Activated CD8-positive, alpha-beta memory T cell treated with anti-CD3 and anti-CD28 coated beads, Interleukin-2, amount 50 U/mL, for 24 hours (primary cell): Measurements from ENCODE around the gene WFDC12.

Experiments used
- DNase-seq: peaks from one replicate; pipeline ENCODE4 v3.0.0-alpha.2; 2020; ENCODE audit errors: extremely low read depth

The WFDC12 gene

GRCh38 chr20:45091366-45091765, 32.9 kb downstream of the WFDC12 start:
- no peak for DNase-seq

GRCh38 chr20:45090481-45090880, 33.8 kb downstream of the WFDC12 start:
- DNase-seq, result no peak

- DNase-seq, result no peak
Observed at GRCh38 chr20:45088247-45088646, 36.0 kb downstream of the WFDC12 start.

- DNase-seq, result no peak
Observed at GRCh38 chr20:45087814-45088213, 36.5 kb downstream of the WFDC12 start.

- DNase-seq, result no peak
Observed at GRCh38 chr20:45087097-45087790, 37.0 kb downstream of the WFDC12 start.

GRCh38 chr20:45085867-45086266, 38.4 kb downstream of the WFDC12 start:
- DNase-seq, result no peak

GRCh38 chr20:45085289-45085688, 39.0 kb downstream of the WFDC12 start:
- no peak for DNase-seq

- no peak for DNase-seq
Observed at GRCh38 chr20:45083127-45083526, 41.1 kb downstream of the WFDC12 start.

GRCh38 chr20:45082468-45082867, 41.8 kb downstream of the WFDC12 start:
- no peak for DNase-seq

- no peak for DNase-seq
Observed at GRCh38 chr20:45080867-45081624, 43.2 kb downstream of the WFDC12 start.

- DNase-seq, result no peak
Observed at GRCh38 chr20:45077559-45077958, 46.7 kb downstream of the WFDC12 start.
